OCI-LY1 (cell line): ENCODE results near the gene SUSD6.

Experiments
- CTCF ChIP-seq: fragments of 200-600 bp; sonication (generic), shearing (Covaris generic); IDR thresholded peaks from 2 replicates; pipeline ENCODE4 v1.5.1; 2017; ENCODE audit warnings: mild to moderate bottlenecking, antibody characterized with exemption, low read length, moderate library complexity, mixed read lengths
- EZH2 ChIP-seq: fragments of 200-600 bp; sonication (generic), shearing (Covaris generic); IDR thresholded peaks from 2 replicates; pipeline ENCODE4 v1.8.0; 2017; ENCODE audit warnings: borderline replicate concordance, mixed run types, mild to moderate bottlenecking, antibody characterized with exemption, low read length, moderate library complexity, mixed read lengths

GRCh38 chr14:69673578-69674305 is 62.3 kb downstream of the SUSD6 start:
- TF ChIP-seq CTCF (peak; percentile 6; the same call in 1 of the 2 replicates), EZH2 (no peak)
